NB4 (cell line): Measurements from ENCODE around the gene GALNT17.

ENCODE experiments used
- MYC ChIP-seq: IDR thresholded peaks from 2 replicates; pipeline ENCODE4 v1.6.1; 2011; ENCODE audit warnings: low read depth, low read length
- TF ChIP-seq, protein P1 (sequence below): IDR thresholded peaks from one replicate; pipeline ENCODE4 v1.5.1; 2012; ENCODE audit warnings: low read depth, low read length

DNA sequence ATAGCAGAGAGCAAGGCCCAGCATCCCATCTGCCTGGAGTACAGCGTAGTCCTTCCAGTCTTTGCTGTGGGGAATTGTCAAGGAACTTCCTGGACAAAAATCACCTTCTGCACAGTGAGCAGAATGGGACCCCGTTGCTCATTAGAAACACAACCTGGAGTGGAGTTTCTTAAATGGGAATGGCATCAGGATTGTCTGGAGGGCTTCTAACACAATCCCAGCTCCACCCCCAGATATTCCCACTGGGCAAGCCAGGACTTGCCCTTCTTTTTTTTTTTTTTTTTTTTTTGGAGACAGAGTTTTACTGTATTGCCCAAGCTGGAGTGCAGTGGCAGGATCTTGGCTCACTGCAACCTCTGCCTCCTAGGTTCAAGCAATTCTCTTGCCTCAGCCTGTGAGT, 356.4 kb downstream of the GALNT17 start:
- TF ChIP-seq, protein P1, sequence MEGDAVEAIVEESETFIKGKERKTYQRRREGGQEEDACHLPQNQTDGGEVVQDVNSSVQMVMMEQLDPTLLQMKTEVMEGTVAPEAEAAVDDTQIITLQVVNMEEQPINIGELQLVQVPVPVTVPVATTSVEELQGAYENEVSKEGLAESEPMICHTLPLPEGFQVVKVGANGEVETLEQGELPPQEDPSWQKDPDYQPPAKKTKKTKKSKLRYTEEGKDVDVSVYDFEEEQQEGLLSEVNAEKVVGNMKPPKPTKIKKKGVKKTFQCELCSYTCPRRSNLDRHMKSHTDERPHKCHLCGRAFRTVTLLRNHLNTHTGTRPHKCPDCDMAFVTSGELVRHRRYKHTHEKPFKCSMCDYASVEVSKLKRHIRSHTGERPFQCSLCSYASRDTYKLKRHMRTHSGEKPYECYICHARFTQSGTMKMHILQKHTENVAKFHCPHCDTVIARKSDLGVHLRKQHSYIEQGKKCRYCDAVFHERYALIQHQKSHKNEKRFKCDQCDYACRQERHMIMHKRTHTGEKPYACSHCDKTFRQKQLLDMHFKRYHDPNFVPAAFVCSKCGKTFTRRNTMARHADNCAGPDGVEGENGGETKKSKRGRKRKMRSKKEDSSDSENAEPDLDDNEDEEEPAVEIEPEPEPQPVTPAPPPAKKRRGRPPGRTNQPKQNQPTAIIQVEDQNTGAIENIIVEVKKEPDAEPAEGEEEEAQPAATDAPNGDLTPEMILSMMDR: no peak
- no peak for TF ChIP-seq MYC
